ENCODE data around the gene GFI1B.

DNA sequence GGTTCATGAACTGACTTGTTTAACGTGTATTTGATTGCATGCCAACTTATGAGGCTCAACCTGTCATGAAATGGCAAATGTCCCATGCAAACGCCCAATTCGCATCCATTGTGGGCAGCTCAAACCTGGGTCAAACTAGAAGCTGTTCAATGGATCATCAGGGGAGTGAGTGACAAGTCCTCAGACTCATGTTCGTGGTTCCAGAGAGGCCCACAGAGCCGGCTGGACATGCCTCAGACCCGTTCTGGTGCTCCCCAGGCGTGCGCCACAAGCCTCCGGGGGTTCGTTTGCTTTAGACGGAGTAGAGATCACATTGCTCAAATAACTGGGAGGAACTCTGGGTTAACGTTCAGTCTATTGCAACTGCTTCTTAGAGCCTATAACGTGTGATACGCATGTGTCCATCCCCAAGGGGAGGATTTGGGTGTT is 15.0 kb downstream of the GFI1B start:
- no peak for TF ChIP-seq POLR2AphosphoS5 (IDR thresholded peaks at IDR 0.05)
- TF ChIP-seq, protein P1, sequence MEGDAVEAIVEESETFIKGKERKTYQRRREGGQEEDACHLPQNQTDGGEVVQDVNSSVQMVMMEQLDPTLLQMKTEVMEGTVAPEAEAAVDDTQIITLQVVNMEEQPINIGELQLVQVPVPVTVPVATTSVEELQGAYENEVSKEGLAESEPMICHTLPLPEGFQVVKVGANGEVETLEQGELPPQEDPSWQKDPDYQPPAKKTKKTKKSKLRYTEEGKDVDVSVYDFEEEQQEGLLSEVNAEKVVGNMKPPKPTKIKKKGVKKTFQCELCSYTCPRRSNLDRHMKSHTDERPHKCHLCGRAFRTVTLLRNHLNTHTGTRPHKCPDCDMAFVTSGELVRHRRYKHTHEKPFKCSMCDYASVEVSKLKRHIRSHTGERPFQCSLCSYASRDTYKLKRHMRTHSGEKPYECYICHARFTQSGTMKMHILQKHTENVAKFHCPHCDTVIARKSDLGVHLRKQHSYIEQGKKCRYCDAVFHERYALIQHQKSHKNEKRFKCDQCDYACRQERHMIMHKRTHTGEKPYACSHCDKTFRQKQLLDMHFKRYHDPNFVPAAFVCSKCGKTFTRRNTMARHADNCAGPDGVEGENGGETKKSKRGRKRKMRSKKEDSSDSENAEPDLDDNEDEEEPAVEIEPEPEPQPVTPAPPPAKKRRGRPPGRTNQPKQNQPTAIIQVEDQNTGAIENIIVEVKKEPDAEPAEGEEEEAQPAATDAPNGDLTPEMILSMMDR (IDR thresholded peaks at IDR 0.05), result no peak
